ENCODE results near the gene MAGEB6B.
"Not testable (repeated sequence)": the region's sequence is repeated elsewhere in the genome, so short reads cannot be mapped to it uniquely, and the experiment has no call there.

Gene MAGEB6B

GRCh38 chrX:26160301-26160700, at the start of gene MAGEB6B:
Gene MAGEB6B (plus strand): TSS chrX:26160601. CDS start chrX:26160601, 0 bp downstream.
- no peak for FAIRE-seq

- FAIRE-seq, result no peak
Measured at GRCh38 chrX:26138274-26138673, 22.1 kb upstream of the MAGEB6B start, which contains the start of gene MAGEB18. Gene MAGEB18 (plus strand): TSS chrX:26138343. CDS start chrX:26138986, 643 bp downstream.

DNA sequence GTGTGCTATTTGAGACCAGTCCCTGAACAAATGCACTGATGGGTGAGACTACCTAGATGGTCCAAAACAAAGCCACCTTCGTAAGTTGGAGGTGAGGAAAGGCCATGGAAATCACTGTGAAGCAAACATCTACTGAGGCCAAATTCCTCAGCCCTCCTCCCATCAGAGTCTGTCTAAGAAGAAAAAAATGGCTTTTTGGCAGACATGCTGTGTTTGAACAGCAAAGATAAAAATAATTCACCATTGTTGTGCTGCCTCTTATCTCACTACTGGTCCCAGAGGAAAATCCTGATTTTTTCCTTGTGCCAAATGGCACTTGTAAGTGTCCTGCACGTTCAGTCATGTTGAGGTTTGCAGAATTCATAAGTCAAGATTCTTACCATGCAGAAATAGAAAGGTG, 14.4 kb upstream of the MAGEB6B start:
- no peak for FAIRE-seq

DNA sequence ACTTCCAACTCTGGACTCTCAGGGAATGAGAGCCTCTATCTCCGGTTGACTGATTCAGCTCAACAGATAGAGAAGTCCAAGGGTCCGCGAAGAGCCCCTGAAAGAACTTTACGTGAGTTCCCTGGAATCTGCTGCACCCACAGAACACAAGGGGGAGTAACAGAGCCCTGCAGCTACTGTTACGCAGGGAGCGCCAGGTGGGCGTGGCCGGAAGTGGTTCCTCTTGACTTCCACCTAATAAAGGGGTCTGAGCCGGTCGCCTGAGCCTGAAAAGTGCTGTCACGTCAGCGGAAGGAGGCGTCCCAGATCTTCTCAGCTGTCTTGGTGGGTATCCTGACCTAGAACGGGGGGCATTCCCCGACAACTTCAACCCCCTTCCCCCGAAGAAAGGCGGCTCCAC, 31.8 kb downstream of the MAGEB6B start, which contains the start of gene MAGEB6:
TSS of gene MAGEB6 (plus strand) at position 237 of the 400 bp plus-strand sequence. CDS start 1,407 bp downstream, outside the sequence.
- FAIRE-seq, result no peak

GRCh38 chrX:26203561-26203960, 43.2 kb downstream of the MAGEB6B start:
- no peak for FAIRE-seq

DNA sequence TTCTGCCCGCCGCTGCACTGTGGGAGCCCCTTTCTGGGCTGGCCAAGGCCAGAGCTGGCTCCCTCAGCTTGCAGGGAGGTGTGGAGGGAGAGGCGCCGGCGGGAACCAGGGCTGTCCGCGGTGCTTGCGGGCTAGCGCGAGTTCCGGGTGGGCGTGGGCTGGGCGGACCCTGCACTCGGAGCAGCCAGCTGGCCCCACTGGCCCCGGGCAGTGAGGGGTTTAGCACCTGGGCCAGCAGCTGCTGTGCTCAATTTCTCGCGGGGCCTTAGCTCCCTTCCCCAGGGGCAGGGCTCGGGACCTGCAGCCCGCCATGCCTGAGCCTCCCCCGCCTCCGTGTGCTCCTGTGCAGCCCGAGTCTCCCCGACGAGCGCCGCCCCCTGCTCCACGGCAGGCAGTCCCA, 44.3 kb downstream of the MAGEB6B start:
- FAIRE-seq, result not testable (repeated sequence)

- no peak for FAIRE-seq
Measured at GRCh38 chrX:26208012-26208411, 47.6 kb downstream of the MAGEB6B start.
